ENCODE results near the gene TMEM131L. TPM values are rescaled to one million over a fixed set of nuclear protein-coding genes. Genes with fewer than 3 reads are reported as not detected.

TMEM131L gene
- polyA plus RNA-seq, 1 donor (not counting 4 experiments of a cell fraction or from before 2014, with no cell fraction given) = 10.3 TPM

DNA sequence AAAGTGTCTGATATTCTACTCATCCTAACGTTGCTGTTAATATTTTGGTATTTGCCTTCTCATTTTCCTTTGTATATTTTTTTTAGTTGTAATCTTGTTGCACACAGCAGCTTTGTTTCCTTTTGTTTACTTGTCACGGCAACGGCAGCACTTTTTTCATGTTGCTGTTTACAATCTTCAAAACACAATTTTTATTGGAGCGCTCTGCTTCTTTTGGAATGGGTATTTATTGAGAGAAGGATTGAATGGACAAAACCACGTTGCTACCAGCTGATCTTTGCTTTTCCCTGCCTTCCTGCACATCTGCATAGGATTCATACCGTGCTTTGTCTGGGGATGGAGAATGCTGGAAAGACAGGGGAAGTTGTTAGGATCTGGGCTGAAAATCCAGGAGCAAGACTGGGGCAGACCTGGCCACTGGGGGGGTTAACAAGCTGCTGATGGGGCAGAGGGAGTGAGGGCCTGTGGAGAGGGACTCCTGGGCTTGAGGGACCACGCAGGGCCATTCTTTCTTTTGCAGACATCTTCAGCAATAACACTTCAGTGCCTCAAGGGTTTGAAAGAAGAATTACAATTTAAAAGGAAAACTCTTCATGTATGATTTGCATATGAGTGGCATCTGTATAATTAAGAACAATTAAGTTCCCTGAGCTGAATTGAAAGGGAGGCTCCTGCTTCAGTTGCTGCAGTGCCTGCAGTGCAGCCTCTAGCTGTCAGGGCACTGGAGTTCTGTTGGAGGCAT, 69.8 kb downstream of the TMEM131L start:
- FAIRE-seq = no peak
- no peak overlapping the region for H3K9ac ChIP-seq (ENCODE audit: control insufficient read depth, extremely low read depth, insufficient read depth, low read length)
- no peaks in the 10 kb centered on the region for H4K20me1 ChIP-seq (ENCODE audit: control insufficient read depth, extremely low read depth, insufficient read depth, low read length)
- DNase-seq (ENCODE audit: low read depth, low spot score) = no peak
- no peak overlapping the region for H3K4me2 ChIP-seq (ENCODE audit: control insufficient read depth, extremely low read depth, insufficient read depth, low read depth, low read length)
- no peaks in the 10 kb centered on the region for H3K9me3 ChIP-seq (ENCODE audit: control insufficient read depth, low read depth, low read length)
- dilution Hi-C loops (cut with MboI; ENCODE audit: extremely low pct_ligation_motif_present, low sequenced_read_pairs) = no loop called here
- no peaks in the 10 kb centered on the region for H3K79me2 ChIP-seq (ENCODE audit: control insufficient read depth, insufficient read depth, low read length)
- H3K4me1 ChIP-seq (ENCODE audit: control insufficient read depth, extremely low read depth, insufficient read depth, low read length) = no peaks in the 10 kb centered on the region
- TF ChIP-seq CTCF (optimal IDR thresholded peaks at IDR 0.05 in 1 of 3, IDR thresholded peaks at IDR 0.05 in 1 of 3, conservative IDR thresholded peaks at IDR 0.05 in 1 of 3; ENCODE audit: extremely low read depth in 1 of 3, insufficient read depth in 2 of 3, low read length in 3 of 3) (no peak), EZH2 (IDR thresholded peaks at IDR 0.05; ENCODE audit: low read length) (no peak)
- peaks cover 0 to under 1% of the 10 kb centered on the region in 2 experiments for H3K36me3 ChIP-seq (ENCODE audit: control insufficient read depth in 2 of 2, extremely low read depth in 1 of 2, insufficient read depth in 2 of 2, low read length in 2 of 2)
- H3K4me3 ChIP-seq (ENCODE audit: control insufficient read depth in 2 of 3, extremely low read depth in 1 of 3, insufficient read depth in 2 of 3, low read depth in 1 of 3, low read length in 3 of 3) = no peak overlapping the region
- no peak overlapping the region for H3K27ac ChIP-seq (ENCODE audit: control insufficient read depth, insufficient read depth, low read length)
- H2AFZ ChIP-seq (ENCODE audit: control insufficient read depth, low read length) = no peak overlapping the region
- no peaks in the 10 kb centered on the region for H3K9me1 ChIP-seq (ENCODE audit: control insufficient read depth, extremely low read depth, insufficient read depth, low read length)
- H3K27me3 ChIP-seq (ENCODE audit: control insufficient read depth, extremely low read depth, insufficient read depth, low read length) = no peaks in the 10 kb centered on the region

GRCh38 chr4:153537493-153537960, 71.4 kb downstream of the TMEM131L start:
- no peaks in the 10 kb centered on the region for H3K9me3 ChIP-seq (ENCODE audit: control insufficient read depth, low read depth, low read length)
- H3K9ac ChIP-seq (ENCODE audit: control insufficient read depth, extremely low read depth, insufficient read depth, low read length) = no peak overlapping the region
- H3K4me1 ChIP-seq (ENCODE audit: control insufficient read depth, extremely low read depth, insufficient read depth, low read length) = peaks cover 7% of the 10 kb centered on the region
- no peak overlapping the region for H3K4me3 ChIP-seq (ENCODE audit: control insufficient read depth in 2 of 3, extremely low read depth in 1 of 3, insufficient read depth in 2 of 3, low read depth in 1 of 3, low read length in 3 of 3)
- H3K4me2 ChIP-seq (ENCODE audit: control insufficient read depth, extremely low read depth, insufficient read depth, low read depth, low read length) = no peak overlapping the region
- no peak overlapping the region for H3K27ac ChIP-seq (ENCODE audit: control insufficient read depth, insufficient read depth, low read length)
- H3K9me1 ChIP-seq (ENCODE audit: control insufficient read depth, extremely low read depth, insufficient read depth, low read length) = no peaks in the 10 kb centered on the region
- H3K27me3 ChIP-seq (ENCODE audit: control insufficient read depth, extremely low read depth, insufficient read depth, low read length) = no peaks in the 10 kb centered on the region
- DNase-seq (ENCODE audit: low read depth, low spot score) (no peak), FAIRE-seq (no peak)
- H2AFZ ChIP-seq (ENCODE audit: control insufficient read depth, low read length) = no peak overlapping the region
- no peaks in the 10 kb centered on the region for H3K79me2 ChIP-seq (ENCODE audit: control insufficient read depth, insufficient read depth, low read length)
- no peak for TF ChIP-seq CTCF (optimal IDR thresholded peaks at IDR 0.05 in 1 of 3, IDR thresholded peaks at IDR 0.05 in 1 of 3, conservative IDR thresholded peaks at IDR 0.05 in 1 of 3; ENCODE audit: extremely low read depth in 1 of 3, insufficient read depth in 2 of 3, low read length in 3 of 3)
- no peak for TF ChIP-seq EZH2 (IDR thresholded peaks at IDR 0.05; ENCODE audit: low read length)
- H4K20me1 ChIP-seq (ENCODE audit: control insufficient read depth, extremely low read depth, insufficient read depth, low read length) = no peaks in the 10 kb centered on the region
- no peaks in the 10 kb centered on the region for H3K36me3 ChIP-seq (ENCODE audit: control insufficient read depth in 2 of 2, extremely low read depth in 1 of 2, insufficient read depth in 2 of 2, low read length in 2 of 2)
- dilution Hi-C loops (cut with MboI; ENCODE audit: extremely low pct_ligation_motif_present, low sequenced_read_pairs) = no loop called here

Data from keratinocyte (primary cell).